GM21390 (cell line): ENCODE measurements around the gene EIF1.
"Not testable (repeated sequence)": the region's sequence is repeated elsewhere in the genome, so short reads cannot be mapped to it uniquely, and the experiment has no call there.

Source experiments
- ATAC-seq: cut with Tn5 transposase; IDR thresholded peaks from one replicate; pipeline ENCODE4 v1.9.1; 2021; ENCODE audit not compliant: unreplicated experiment

EIF1 gene

GRCh38 chr17:41688641-41689496 is at the start of gene EIF1:
EIF1 (plus strand) TSS chr17:41688885; CDS start chr17:41689039, 154 bp downstream.
- ATAC-seq = peak; percentile 66

GRCh38 chr17:41638941-41639340 is 49.7 kb upstream of the EIF1 start:
- no peak for ATAC-seq

GRCh38 chr17:41639492-41640473 is 48.9 kb upstream of the EIF1 start:
- no peak for ATAC-seq

- ATAC-seq = not testable (repeated sequence)
These were observed 48.1 kb upstream of the EIF1 start for GRCh38 chr17:41640596-41640995.

GRCh38 chr17:41642252-41643156 is 46.2 kb upstream of the EIF1 start:
- ATAC-seq = no peak

- ATAC-seq = no peak
These were observed 41.5 kb upstream of the EIF1 start for GRCh38 chr17:41647038-41647813.

GRCh38 chr17:41647940-41648410 is 40.7 kb upstream of the EIF1 start:
- no peak for ATAC-seq

- peak; percentile 77 for ATAC-seq
These were observed 40.1 kb upstream of the EIF1 start for GRCh38 chr17:41648411-41649195.

GRCh38 chr17:41649923-41650519 is 38.7 kb upstream of the EIF1 start:
- no peak for ATAC-seq

GRCh38 chr17:41650794-41651624 is 37.7 kb upstream of the EIF1 start:
- no peak for ATAC-seq

- ATAC-seq = no peak
These were observed 36.8 kb upstream of the EIF1 start for GRCh38 chr17:41651625-41652460.

- no peak for ATAC-seq
These were observed 36.2 kb upstream of the EIF1 start for GRCh38 chr17:41652461-41652970.

- ATAC-seq = no peak
These were observed 35.3 kb upstream of the EIF1 start for GRCh38 chr17:41653421-41653820.

- ATAC-seq = no peak
These were observed 34.6 kb upstream of the EIF1 start for GRCh38 chr17:41653892-41654677.

- ATAC-seq = no peak
These were observed 33.7 kb upstream of the EIF1 start for GRCh38 chr17:41654678-41655607.
